Measurements from ENCODE around the gene ANKRD55. TPM values are rescaled to one million over a fixed set of nuclear protein-coding genes. Genes with fewer than 3 reads are reported as not detected.

ANKRD55 gene
- total and polyA plus RNA-seq, 2 donors (not counting 1 experiment from before 2014, with no cell fraction given) = 0.07 TPM; not detected in 1

DNA sequence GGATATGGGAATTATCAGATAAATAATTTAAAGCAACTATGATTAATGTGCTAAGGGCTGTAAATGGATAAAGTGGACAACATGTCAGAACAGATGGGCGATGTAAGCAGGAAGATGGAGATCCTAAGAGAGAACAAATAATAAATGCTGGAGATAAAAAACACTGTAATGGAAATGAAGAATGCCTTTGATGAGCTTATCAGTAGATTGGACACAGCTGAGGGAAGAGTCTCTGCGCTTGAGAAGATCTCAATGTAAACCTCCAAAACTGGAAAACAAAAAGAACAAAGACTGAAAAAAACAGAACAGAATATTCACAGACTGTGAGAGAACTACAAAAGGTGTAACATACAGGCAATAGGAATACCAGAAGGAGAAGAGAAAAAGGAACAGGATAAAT lies 102.5 kb downstream of the ANKRD55 start:
- no peak overlapping the region for H3K9ac ChIP-seq (ENCODE audit: low read length)
- H3K36me3 ChIP-seq (replicated peaks in 1 of 2; ENCODE audit: control extremely low read depth in 1 of 2, control insufficient read depth in 1 of 2, extremely low read depth in 1 of 2, insufficient read depth in 2 of 2, low read length in 1 of 2) = no peaks in the 10 kb centered on the region
- Mint-ChIP-seq H3K9me3 (ENCODE audit: insufficient read depth) (peaks cover 2% of the 10 kb centered on the region), H3K27me3 (peaks cover 35% of the 10 kb centered on the region), H3K4me1 (no peaks in the 10 kb centered on the region), H3K27ac (no peak overlapping the region), H3K4me3 (no peak overlapping the region)
- no peaks in the 10 kb centered on the region for H4K20me1 ChIP-seq (ENCODE audit: control insufficient read depth, insufficient read depth, low read length, poor library complexity, severe bottlenecking)
- DNase-seq (no peak), ATAC-seq (ENCODE audit: low read depth) (no peak)
- H3K27me3 ChIP-seq (replicated peaks in 1 of 4; ENCODE audit: control extremely low read depth in 1 of 4, control insufficient read depth in 3 of 4, insufficient read depth in 4 of 4, low read length in 3 of 4) = peaks cover 0 to 6% (median 1%) of the 10 kb centered on the region in 4 experiments
- CTCF ChIA-PET = interaction anchor here (0.7 kb wide), 1 partner anchor 1648 kb away, joined by 3 read pairs; no protein-coding TSS in a partner anchor
- no peaks in the 10 kb centered on the region for H3K9me3 ChIP-seq (ENCODE audit: control extremely low read depth in 1 of 3, control insufficient read depth in 2 of 3, insufficient read depth in 1 of 3, low read length in 2 of 3)
- no peak for TF ChIP-seq EZH2 (IDR thresholded peaks at IDR 0.05; ENCODE audit: borderline replicate concordance, insufficient read depth, low read depth, low read length, poor library complexity, severe bottlenecking)
- TF ChIP-seq, protein P1, sequence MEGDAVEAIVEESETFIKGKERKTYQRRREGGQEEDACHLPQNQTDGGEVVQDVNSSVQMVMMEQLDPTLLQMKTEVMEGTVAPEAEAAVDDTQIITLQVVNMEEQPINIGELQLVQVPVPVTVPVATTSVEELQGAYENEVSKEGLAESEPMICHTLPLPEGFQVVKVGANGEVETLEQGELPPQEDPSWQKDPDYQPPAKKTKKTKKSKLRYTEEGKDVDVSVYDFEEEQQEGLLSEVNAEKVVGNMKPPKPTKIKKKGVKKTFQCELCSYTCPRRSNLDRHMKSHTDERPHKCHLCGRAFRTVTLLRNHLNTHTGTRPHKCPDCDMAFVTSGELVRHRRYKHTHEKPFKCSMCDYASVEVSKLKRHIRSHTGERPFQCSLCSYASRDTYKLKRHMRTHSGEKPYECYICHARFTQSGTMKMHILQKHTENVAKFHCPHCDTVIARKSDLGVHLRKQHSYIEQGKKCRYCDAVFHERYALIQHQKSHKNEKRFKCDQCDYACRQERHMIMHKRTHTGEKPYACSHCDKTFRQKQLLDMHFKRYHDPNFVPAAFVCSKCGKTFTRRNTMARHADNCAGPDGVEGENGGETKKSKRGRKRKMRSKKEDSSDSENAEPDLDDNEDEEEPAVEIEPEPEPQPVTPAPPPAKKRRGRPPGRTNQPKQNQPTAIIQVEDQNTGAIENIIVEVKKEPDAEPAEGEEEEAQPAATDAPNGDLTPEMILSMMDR (IDR thresholded peaks at IDR 0.05) = no peak
- intact Hi-C loops (cut with micrococcal nuclease) = no loop called here
- no peaks in the 10 kb centered on the region for H3K4me1 ChIP-seq (ENCODE audit: control insufficient read depth in 2 of 2, insufficient read depth in 2 of 2, low read length in 2 of 2)
- POLR2A ChIA-PET = no interaction called here
- WGBS (ENCODE audit: insufficient coverage) = 100% methylated on average over 1 of the region's 2 CpGs
- no peak overlapping the region for H3K27ac ChIP-seq (ENCODE audit: low read length in 2 of 2)
- H2AFZ ChIP-seq (ENCODE audit: insufficient read depth, low read depth, low read length, poor library complexity, severe bottlenecking) = no peak overlapping the region
- H3K79me2 ChIP-seq (ENCODE audit: control insufficient read depth, insufficient read depth, low read length) = no peaks in the 10 kb centered on the region
- no peak overlapping the region for H3K4me3 ChIP-seq (ENCODE audit: control extremely low read depth in 1 of 5, extremely low read depth in 1 of 5, insufficient read depth in 1 of 5, low read depth in 2 of 5, low read length in 4 of 5)
- no peak overlapping the region for H3K4me2 ChIP-seq (replicated peaks; ENCODE audit: low read depth, low read length, poor library complexity, severe bottlenecking)

GRCh38 chr5:56129288-56129687 lies 103.8 kb downstream of the ANKRD55 start:
- ATAC-seq (ENCODE audit: low read depth) (no peak), DNase-seq (no peak)
- no peak overlapping the region for H3K27ac Mint-ChIP-seq
- H3K4me1 ChIP-seq (ENCODE audit: control insufficient read depth in 2 of 2, insufficient read depth in 2 of 2, low read length in 2 of 2) = no peaks in the 10 kb centered on the region
- peaks cover 35% of the 10 kb centered on the region for H3K27me3 Mint-ChIP-seq
- no peak overlapping the region for H3K4me3 ChIP-seq (ENCODE audit: control extremely low read depth in 1 of 5, extremely low read depth in 1 of 5, insufficient read depth in 1 of 5, low read depth in 2 of 5, low read length in 4 of 5)
- no peaks in the 10 kb centered on the region for H4K20me1 ChIP-seq (ENCODE audit: control insufficient read depth, insufficient read depth, low read length, poor library complexity, severe bottlenecking)
- no peaks in the 10 kb centered on the region for H3K4me1 Mint-ChIP-seq
- ChIA-PET POLR2A (no interaction called here), CTCF (no interaction called here)
- H3K36me3 ChIP-seq (replicated peaks in 1 of 2; ENCODE audit: control extremely low read depth in 1 of 2, control insufficient read depth in 1 of 2, extremely low read depth in 1 of 2, insufficient read depth in 2 of 2, low read length in 1 of 2) = no peaks in the 10 kb centered on the region
- no peaks in the 10 kb centered on the region for H3K9me3 ChIP-seq (ENCODE audit: control extremely low read depth in 1 of 3, control insufficient read depth in 2 of 3, insufficient read depth in 1 of 3, low read length in 2 of 3)
- H3K9ac ChIP-seq (ENCODE audit: low read length) = no peak overlapping the region
- no peak for TF ChIP-seq EZH2 (IDR thresholded peaks at IDR 0.05; ENCODE audit: borderline replicate concordance, insufficient read depth, low read depth, low read length, poor library complexity, severe bottlenecking)
- TF ChIP-seq, protein P1 (IDR thresholded peaks at IDR 0.05) = no peak
- no peak overlapping the region for H3K4me2 ChIP-seq (replicated peaks; ENCODE audit: low read depth, low read length, poor library complexity, severe bottlenecking)
- intact Hi-C loops (cut with micrococcal nuclease) = no loop called here
- no CpG with 5 or more reads among the region's 4 CpGs for WGBS (ENCODE audit: insufficient coverage)
- H3K27me3 ChIP-seq (replicated peaks in 1 of 4; ENCODE audit: control extremely low read depth in 1 of 4, control insufficient read depth in 3 of 4, insufficient read depth in 4 of 4, low read length in 3 of 4) = peaks cover 0 to 6% (median 1%) of the 10 kb centered on the region in 4 experiments
- H2AFZ ChIP-seq (ENCODE audit: insufficient read depth, low read depth, low read length, poor library complexity, severe bottlenecking) = no peak overlapping the region
- H3K4me3 Mint-ChIP-seq = no peak overlapping the region
- H3K27ac ChIP-seq (ENCODE audit: low read length in 2 of 2) = no peak overlapping the region
- no peaks in the 10 kb centered on the region for H3K79me2 ChIP-seq (ENCODE audit: control insufficient read depth, insufficient read depth, low read length)
- peaks cover 2% of the 10 kb centered on the region for H3K9me3 Mint-ChIP-seq (ENCODE audit: insufficient read depth)

All from B cell (primary cell).